HepG2 (cell line): ENCODE data around the gene C2orf74. TPM values are rescaled to one million over a fixed set of nuclear protein-coding genes. Genes with fewer than 3 reads are reported as not detected.

ENCODE experiments used
- CAMTA2 ChIP-seq: sonication (generic); formaldehyde crosslinking; IDR thresholded peaks from 2 replicates; pipeline ENCODE4 v1.4.0; 2020; ENCODE audit warnings: mild to moderate bottlenecking, missing genetic modification reagents, borderline replicate concordance
- DNMT3B ChIP-seq: conservative IDR thresholded peaks from 2 replicates; pipeline ENCODE4 v1.6.1; 2016; ENCODE audit warnings: missing biosample characterization, control low read depth
- FOXJ3 ChIP-seq: sonication (generic); formaldehyde crosslinking; IDR thresholded peaks from 2 replicates; pipeline ENCODE4 v1.4.0; 2020; ENCODE audit warnings: missing genetic modification reagents, mild to moderate bottlenecking, borderline replicate concordance
- GABPA ChIP-seq, 2 experiments: IDR thresholded peaks; 2 replicates each; pipeline ENCODE4 v1.6.1; 2011 to 2016; ENCODE audit warnings: low read depth in 2 of 2, low read length in 1 of 2, missing biosample characterization in 1 of 2, missing genetic modification characterization in 1 of 2
- GATAD2A ChIP-seq: IDR thresholded peaks from 2 replicates; pipeline ENCODE4 v1.6.1; 2016
- REL ChIP-seq: sonication (generic); formaldehyde crosslinking; conservative IDR thresholded peaks from 2 replicates; pipeline ENCODE4 v1.8.0; 2022; ENCODE audit warnings: mild to moderate bottlenecking, missing genetic modification reagents, moderate library complexity
- ZBTB1 ChIP-seq: sonication (generic); formaldehyde crosslinking; IDR thresholded peaks from 2 replicates; pipeline ENCODE4 v1.4.0; 2020; ENCODE audit warnings: missing genetic modification reagents, borderline replicate concordance
- ZHX1 ChIP-seq: sonication (generic); formaldehyde crosslinking; IDR thresholded peaks from 2 replicates; pipeline ENCODE4 v1.8.1; 2022; ENCODE audit warnings: low read depth, mild to moderate bottlenecking, missing genetic modification reagents
- ZNF460 ChIP-seq: sonication (generic); formaldehyde crosslinking; IDR thresholded peaks from 2 replicates; pipeline ENCODE4 v1.5.1; 2020; ENCODE audit warnings: missing genetic modification reagents, mild to moderate bottlenecking, borderline replicate concordance
- ZNF510 ChIP-seq: sonication (generic); formaldehyde crosslinking; IDR thresholded peaks from 2 replicates; pipeline ENCODE4 v1.4.0; 2020; ENCODE audit warnings: low read depth, mild to moderate bottlenecking, missing genetic modification reagents
- ZNF609 ChIP-seq: sonication (generic); formaldehyde crosslinking; IDR thresholded peaks from 2 replicates; pipeline ENCODE4 v1.4.0; 2020; ENCODE audit warnings: mild to moderate bottlenecking, missing genetic modification reagents, borderline replicate concordance
- ZNF790 ChIP-seq: sonication (generic); formaldehyde crosslinking; IDR thresholded peaks from 2 replicates; pipeline ENCODE4 v1.8.0; 2022; ENCODE audit warnings: missing genetic modification reagents, mild to moderate bottlenecking, borderline replicate concordance
- polyA plus RNA-seq, 8 experiments: library from polyadenylated mRNA; depleted of rRNA in 3 of 8; stranded (reverse) in 7 of 8; unstranded in 1 of 8; fragments of >200 nt; fragmentation: Illumina TruSeq in 4 of 8; extraction: Trizol in 4 of 8; gene quantifications; 2 replicates each; pipeline versions ENCODE4 v1.2.1 to v1.2.3, GENCODE V29; 2011 to 2016; ENCODE audit warnings: low read depth in 4 of 8, missing spikeins in 1 of 8, mixed read lengths in 1 of 8; ENCODE audit not compliant: insufficient read depth in 1 of 8
- total RNA-seq, 5 experiments: library from RNA; depleted of rRNA; stranded (reverse); fragments of >200 nt; fragmentation: Illumina TruSeq; extraction: Trizol; gene quantifications; 2 replicates each; pipeline ENCODE4 v1.2.3, GENCODE V29; 2016; ENCODE audit warnings: low read depth in 1 of 5
- TF ChIP-seq, protein P1 (sequence below): IDR thresholded peaks from 2 replicates; pipeline ENCODE4 v1.6.1; 2016; ENCODE audit warnings: mild to moderate bottlenecking
- TF ChIP-seq, protein P2 (sequence below): sonication (generic); formaldehyde crosslinking; IDR thresholded peaks from 2 replicates; pipeline ENCODE4 v1.8.1; 2023; ENCODE audit warnings: mild to moderate bottlenecking, missing genetic modification reagents, borderline replicate concordance
- TF ChIP-seq, protein P3 (sequence below): sonication (generic); formaldehyde crosslinking; IDR thresholded peaks from 2 replicates; pipeline ENCODE4 v1.4.0; 2020; ENCODE audit warnings: missing genetic modification reagents, borderline replicate concordance

Gene C2orf74
- total and polyA plus RNA-seq, 2 of the 13 experiments (the other 11 are each of a cell fraction or from before 2014, with no cell fraction given) = 10.6 to 13.8 TPM

DNA sequence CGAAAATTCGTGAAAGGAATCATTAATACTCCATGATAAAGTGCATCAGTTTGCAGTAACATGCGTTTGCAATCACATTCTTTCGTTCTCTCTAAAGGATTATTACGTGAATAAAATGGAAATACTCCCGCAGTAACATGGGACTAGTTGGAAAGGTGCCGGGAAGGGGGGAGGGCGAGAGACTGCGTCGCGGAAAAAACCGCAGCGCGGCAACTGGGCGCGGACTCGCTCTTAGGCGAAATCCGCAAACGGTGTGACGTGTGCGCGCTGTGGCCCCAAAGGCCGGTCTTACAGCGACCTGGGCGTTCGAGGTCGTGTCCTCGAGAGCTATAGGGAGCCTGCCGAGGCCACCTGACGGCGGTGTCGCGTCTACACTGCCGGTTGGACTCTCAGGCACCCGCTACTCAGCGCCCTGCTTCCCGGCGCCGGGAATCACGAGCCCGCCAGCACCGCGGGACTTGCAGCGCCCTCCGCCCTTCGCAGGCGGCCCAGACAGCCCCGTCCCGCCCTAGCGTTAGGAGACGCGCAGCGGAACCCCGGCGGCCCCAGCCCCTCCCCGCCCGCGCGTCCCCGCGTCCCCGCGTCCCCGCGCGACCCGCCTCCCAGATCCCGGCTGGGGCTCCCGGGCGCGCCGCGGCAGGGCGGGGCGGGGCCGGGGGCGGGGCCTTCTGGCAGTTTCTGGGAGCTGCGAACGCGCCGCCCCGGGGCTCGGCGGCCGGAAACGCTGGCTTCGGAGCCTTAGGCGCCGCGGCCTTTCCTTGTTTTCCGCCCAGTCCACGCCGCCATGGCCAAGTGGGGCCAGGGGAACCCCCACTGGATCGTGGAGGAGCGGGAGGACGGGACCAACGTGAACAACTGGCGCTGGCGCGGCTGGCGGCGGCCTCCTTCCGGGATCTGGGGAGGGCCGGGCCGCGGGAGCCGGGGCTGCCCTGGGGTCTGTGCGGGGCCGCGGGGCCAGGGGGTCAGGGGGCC is 15.1 kb downstream of the C2orf74 start (continued):
- TF ChIP-seq CAMTA2 (CRISPR knock-in tag) (0 out of 2 replicates have a peak, but pooled peaks have one; percentile 56), GATAD2A (CRISPR knock-in tag) (peak; percentile 62), REL (peak; percentile 95), ZNF790 (CRISPR knock-in tag) (peak; percentile 97), ZNF510 (CRISPR knock-in tag) (0 out of 2 replicates have a peak, but pooled peaks have one; percentile 73), FOXJ3 (CRISPR knock-in tag) (no peak), ZNF609 (peak; percentile 68; the same call in 1 of the 2 replicates), ZNF460 (CRISPR knock-in tag) (no peak), ZBTB1 (no peak), DNMT3B (CRISPR knock-in tag) (peak; percentile 60), ZHX1 (CRISPR knock-in tag) (peak; percentile 93), GABPA (IDR thresholded peaks at IDR 0.05; ENCODE audit: low read depth, low read length) (peak; percentile 57), GABPA (CRISPR knock-in tag; IDR thresholded peaks at IDR 0.05; ENCODE audit: low read depth) (peak; percentile 67)
- TF ChIP-seq, protein P1, sequence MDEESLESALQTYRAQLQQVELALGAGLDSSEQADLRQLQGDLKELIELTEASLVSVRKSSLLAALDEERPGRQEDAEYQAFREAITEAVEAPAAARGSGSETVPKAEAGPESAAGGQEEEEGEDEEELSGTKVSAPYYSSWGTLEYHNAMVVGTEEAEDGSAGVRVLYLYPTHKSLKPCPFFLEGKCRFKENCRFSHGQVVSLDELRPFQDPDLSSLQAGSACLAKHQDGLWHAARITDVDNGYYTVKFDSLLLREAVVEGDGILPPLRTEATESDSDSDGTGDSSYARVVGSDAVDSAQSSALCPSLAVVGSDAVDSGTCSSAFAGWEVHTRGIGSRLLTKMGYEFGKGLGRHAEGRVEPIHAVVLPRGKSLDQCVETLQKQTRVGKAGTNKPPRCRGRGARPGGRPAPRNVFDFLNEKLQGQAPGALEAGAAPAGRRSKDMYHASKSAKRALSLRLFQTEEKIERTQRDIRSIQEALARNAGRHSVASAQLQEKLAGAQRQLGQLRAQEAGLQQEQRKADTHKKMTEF (CRISPR knock-in tag) = peak; percentile 88; the same call in 1 of the 2 replicates
- TF ChIP-seq, protein P2, sequence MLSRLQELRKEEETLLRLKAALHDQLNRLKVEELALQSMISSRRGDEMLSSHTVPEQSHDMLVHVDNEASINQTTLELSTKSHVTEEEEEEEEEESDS (CRISPR knock-in tag) = no peak; the same call in 1 of the 2 replicates
- TF ChIP-seq, protein P3, sequence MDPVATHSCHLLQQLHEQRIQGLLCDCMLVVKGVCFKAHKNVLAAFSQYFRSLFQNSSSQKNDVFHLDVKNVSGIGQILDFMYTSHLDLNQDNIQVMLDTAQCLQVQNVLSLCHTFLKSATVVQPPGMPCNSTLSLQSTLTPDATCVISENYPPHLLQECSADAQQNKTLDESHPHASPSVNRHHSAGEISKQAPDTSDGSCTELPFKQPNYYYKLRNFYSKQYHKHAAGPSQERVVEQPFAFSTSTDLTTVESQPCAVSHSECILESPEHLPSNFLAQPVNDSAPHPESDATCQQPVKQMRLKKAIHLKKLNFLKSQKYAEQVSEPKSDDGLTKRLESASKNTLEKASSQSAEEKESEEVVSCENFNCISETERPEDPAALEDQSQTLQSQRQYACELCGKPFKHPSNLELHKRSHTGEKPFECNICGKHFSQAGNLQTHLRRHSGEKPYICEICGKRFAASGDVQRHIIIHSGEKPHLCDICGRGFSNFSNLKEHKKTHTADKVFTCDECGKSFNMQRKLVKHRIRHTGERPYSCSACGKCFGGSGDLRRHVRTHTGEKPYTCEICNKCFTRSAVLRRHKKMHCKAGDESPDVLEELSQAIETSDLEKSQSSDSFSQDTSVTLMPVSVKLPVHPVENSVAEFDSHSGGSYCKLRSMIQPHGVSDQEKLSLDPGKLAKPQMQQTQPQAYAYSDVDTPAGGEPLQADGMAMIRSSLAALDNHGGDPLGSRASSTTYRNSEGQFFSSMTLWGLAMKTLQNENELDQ (CRISPR knock-in tag) = peak; percentile 80; the same call in 1 of the 2 replicates
